ENCODE results near the gene MLX. TPM values are rescaled to one million over a fixed set of nuclear protein-coding genes. Genes with fewer than 3 reads are reported as not detected.

MLX gene
- total and polyA plus RNA-seq, 2 experiments from 2014 or later = 22.4 to 37.1 TPM

DNA sequence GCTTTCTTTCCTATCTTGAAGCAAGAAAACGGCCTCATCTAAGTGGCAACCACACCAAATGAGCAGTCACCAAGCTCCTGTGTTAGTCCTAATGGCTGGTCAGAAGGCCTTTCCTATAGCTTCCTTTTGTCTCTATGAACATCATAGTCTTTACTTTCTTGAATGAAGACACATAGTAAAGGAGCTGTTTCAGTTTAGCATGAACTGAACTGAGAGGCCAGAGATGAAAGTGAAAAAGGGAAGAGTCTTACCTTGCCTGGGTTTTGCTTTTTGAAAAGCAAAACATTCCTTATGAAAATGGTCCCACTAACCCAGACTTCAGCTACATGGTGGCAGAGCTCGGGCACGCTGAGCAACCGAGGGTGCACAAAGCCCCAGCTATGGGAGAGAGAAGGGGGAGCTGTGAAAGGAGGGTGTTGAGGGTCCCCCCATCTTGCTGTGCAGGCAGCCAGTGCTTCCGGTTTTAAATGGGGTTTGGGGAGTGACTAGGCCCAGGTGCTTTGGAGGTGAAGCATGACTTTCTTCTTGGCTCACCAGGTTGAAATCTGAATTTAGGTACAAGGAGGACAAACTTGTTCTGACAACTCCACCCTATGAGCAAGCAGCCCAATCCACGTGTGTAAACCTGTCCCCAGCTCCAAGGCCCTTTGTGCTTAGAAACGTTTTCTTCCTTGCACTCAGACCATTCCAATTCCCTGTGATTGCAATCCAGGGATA, 19.8 kb downstream of the MLX start:
- Histone ChIP-seq H3K4me1 (ENCODE audit: low read depth) (no peaks in the 10 kb centered on the region), H3K27ac (no peak overlapping the region), H3K27me3 (no peaks in the 10 kb centered on the region), H3K4me3 (no peak overlapping the region), H3K9me3 (ENCODE audit: low read depth) (no peaks in the 10 kb centered on the region), H3K36me3 (peaks cover 73% of the 10 kb centered on the region)
- no peak for DNase-seq (ENCODE audit: low read depth in 1 of 2, low spot score in 1 of 2)
- TF ChIP-seq, protein P1, sequence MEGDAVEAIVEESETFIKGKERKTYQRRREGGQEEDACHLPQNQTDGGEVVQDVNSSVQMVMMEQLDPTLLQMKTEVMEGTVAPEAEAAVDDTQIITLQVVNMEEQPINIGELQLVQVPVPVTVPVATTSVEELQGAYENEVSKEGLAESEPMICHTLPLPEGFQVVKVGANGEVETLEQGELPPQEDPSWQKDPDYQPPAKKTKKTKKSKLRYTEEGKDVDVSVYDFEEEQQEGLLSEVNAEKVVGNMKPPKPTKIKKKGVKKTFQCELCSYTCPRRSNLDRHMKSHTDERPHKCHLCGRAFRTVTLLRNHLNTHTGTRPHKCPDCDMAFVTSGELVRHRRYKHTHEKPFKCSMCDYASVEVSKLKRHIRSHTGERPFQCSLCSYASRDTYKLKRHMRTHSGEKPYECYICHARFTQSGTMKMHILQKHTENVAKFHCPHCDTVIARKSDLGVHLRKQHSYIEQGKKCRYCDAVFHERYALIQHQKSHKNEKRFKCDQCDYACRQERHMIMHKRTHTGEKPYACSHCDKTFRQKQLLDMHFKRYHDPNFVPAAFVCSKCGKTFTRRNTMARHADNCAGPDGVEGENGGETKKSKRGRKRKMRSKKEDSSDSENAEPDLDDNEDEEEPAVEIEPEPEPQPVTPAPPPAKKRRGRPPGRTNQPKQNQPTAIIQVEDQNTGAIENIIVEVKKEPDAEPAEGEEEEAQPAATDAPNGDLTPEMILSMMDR (IDR thresholded peaks at IDR 0.05; ENCODE audit: low read depth, low read length) = no peak

DNA sequence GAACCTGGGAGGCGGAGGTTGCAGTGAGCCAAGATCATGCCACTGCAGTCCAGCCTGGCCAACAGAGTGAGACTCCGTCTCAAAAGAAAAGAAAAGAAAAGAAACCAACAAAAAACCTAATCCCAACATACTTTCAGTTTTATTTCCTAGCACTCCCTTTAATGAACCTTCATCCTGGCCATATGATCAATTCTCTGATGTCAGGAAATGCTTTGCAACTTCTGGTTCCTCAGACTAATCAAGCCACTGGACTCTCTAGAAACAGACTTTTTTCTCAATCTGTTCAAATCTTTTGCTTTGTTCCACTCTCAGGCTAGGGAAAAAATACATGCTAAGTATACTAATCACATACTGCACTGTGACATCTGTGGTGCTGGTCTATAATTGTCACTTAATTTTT, 24.0 kb downstream of the MLX start:
- Histone ChIP-seq H3K27ac (no peak overlapping the region), H3K27me3 (no peaks in the 10 kb centered on the region), H3K4me3 (no peak overlapping the region), H3K36me3 (peaks cover 39% of the 10 kb centered on the region), H3K9me3 (ENCODE audit: low read depth) (no peaks in the 10 kb centered on the region), H3K4me1 (ENCODE audit: low read depth) (no peaks in the 10 kb centered on the region)
- DNase-seq (ENCODE audit: low read depth in 1 of 2, low spot score in 1 of 2) = no peak
- TF ChIP-seq, protein P1 (IDR thresholded peaks at IDR 0.05; ENCODE audit: low read depth, low read length) = no peak

DNA sequence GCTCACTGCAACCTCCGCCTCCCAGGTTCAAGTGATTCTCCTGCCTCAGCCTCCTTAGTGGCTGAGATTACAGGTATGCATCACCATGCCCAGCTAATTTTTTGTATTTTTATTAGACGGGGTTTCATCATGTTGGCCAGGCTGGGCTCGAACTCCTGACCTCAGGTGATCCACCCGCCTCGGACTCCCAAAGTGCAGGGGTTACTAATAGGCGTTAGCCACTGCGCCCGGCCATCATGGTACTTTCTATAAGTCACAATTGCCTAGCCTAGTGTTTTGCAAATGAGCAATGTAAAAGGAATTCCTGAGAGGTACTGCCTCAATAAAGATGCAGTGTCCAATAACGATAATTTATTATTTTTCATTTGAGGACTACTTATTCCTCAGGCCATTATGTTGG, 24.5 kb downstream of the MLX start:
- no peak for DNase-seq (ENCODE audit: low read depth in 1 of 2, low spot score in 1 of 2)
- H3K9me3 ChIP-seq (ENCODE audit: low read depth) = no peaks in the 10 kb centered on the region
- no peaks in the 10 kb centered on the region for H3K4me1 ChIP-seq (ENCODE audit: low read depth)

DNA sequence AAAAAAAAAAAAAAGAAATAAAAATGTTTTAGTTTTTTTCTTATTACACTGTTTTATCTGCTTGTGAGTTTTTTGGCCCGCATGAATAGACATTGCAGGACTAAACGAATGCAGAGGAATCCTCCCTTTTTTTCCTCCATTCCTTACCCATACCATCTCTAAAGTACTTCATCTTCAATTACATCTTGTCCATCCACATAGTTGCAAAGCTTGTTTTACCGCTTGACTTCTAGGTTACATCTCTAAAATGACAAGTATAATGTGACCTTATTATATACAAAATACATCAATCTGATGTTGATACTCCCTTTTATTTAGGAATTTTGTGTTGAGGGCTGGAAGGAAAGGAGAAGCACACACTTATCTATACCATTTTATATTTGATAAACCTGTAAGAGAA, 29.5 kb downstream of the MLX start:
- Histone ChIP-seq H3K4me3 (no peak overlapping the region), H3K4me1 (ENCODE audit: low read depth) (no peaks in the 10 kb centered on the region), H3K36me3 (no peaks in the 10 kb centered on the region), H3K9me3 (ENCODE audit: low read depth) (no peaks in the 10 kb centered on the region), H3K27ac (no peak overlapping the region), H3K27me3 (no peaks in the 10 kb centered on the region)
- TF ChIP-seq, protein P1 (IDR thresholded peaks at IDR 0.05; ENCODE audit: low read depth, low read length) = no peak
- no peak for DNase-seq (ENCODE audit: low read depth in 1 of 2, low spot score in 1 of 2)

More for the DNA sequence above, 24.5 kb downstream of the MLX start:
- Histone ChIP-seq H3K27me3 (no peaks in the 10 kb centered on the region), H3K27ac (no peak overlapping the region), H3K4me3 (no peak overlapping the region), H3K36me3 (peaks cover 34% of the 10 kb centered on the region)
- TF ChIP-seq, protein P1 (IDR thresholded peaks at IDR 0.05; ENCODE audit: low read depth, low read length) = no peak

DNA sequence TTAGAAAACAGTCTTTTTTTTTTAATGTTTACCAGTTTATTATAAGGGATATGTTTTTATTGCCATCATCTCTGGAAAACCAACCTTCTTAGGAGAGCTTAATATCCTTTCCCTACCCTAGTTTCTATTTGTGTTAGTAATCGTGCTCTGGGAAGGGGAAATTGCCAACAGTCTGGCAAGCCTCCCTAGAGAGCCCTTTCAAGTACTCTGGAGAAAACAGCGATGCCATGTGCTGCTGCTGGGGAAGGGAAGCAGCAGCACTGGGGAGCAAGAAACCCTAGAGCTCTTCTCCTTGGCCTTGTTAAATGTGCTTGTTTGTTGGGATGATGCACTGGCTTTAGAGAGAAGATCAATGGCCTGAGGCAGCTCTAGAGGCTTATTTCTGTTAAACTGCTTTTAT, 32.0 kb downstream of the MLX start:
- H3K9me3 ChIP-seq (ENCODE audit: low read depth) = no peaks in the 10 kb centered on the region
- TF ChIP-seq, protein P1 (IDR thresholded peaks at IDR 0.05; ENCODE audit: low read depth, low read length) = no peak
- no peak overlapping the region for H3K27ac ChIP-seq
- H3K27me3 ChIP-seq = no peaks in the 10 kb centered on the region
- no peak for DNase-seq (ENCODE audit: low read depth in 1 of 2, low spot score in 1 of 2)
- no peaks in the 10 kb centered on the region for H3K36me3 ChIP-seq
- H3K4me3 ChIP-seq = no peak overlapping the region
- H3K4me1 ChIP-seq (ENCODE audit: low read depth) = no peaks in the 10 kb centered on the region

Measured in cardiac muscle cell (in vitro differentiated cells and primary cell).